HG02852 (cell line): Measurements from ENCODE around the gene SPHK2.
"Not testable (repeated sequence)": the region's sequence is repeated elsewhere in the genome, so short reads cannot be mapped to it uniquely, and the experiment has no call there.

Experiments used
- ATAC-seq: cut with Tn5 transposase; IDR thresholded peaks from one replicate; pipeline ENCODE4 v1.9.1; 2021; ENCODE audit warnings: mild to moderate bottlenecking, moderate library complexity; ENCODE audit not compliant: unreplicated experiment

SPHK2 gene

DNA sequence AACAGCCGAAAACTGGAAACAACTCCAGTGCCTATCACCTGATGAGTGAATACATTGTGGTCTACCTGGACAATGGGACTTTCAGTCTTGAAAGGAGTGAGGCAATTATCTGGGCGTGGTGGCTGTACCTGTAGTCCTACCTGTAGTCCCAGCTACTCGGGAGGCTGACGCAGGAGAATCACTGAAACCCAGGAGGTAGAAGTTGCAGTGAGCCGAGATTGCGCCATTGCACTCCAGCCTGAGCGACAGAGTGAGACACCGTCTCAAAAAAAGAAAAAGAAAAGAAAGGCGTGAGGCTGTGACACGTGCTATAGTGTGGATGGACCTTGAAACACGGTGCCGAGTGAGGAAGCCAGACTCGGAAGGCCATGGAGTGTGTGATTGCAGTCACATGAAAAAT is 57.6 kb downstream of the SPHK2 start:
- no peak for ATAC-seq

DNA sequence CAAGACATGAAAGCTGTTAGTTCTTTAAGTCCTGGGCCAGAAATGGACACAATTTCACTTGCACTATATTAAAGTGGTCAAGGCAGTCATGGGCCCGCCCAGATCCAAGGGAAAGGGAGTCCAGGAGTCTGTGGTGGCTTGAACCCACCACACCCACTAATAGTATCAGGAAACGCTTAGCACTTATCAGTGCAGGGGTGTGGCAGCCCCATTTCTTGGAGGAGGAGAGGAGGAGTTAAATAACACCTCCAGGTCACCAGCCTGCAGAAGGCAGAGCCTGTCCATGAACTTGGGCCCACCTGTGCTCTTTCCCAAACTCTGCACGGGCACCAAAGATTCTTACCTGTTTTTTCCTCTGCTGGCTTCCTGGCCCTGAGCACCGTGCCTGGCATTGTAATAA is 58.9 kb downstream of the SPHK2 start:
- no peak for ATAC-seq

GRCh38 chr19:48680006-48680405 is 60.7 kb downstream of the SPHK2 start:
- ATAC-seq = not testable (repeated sequence)
